Heart right ventricle (tissue), 16 donors: Measurements from ENCODE around the gene CCDC50. TPM values are rescaled to one million over a fixed set of nuclear protein-coding genes. Genes with fewer than 3 reads are reported as not detected.

Experiments used
- ATAC-seq, 8 donors: fragments of 200-7000 bp; cut with Tn5 transposase; one replicate each; pipeline ENCODE4 v1.9.1; 2020; ENCODE audit warnings: mild to moderate bottlenecking in 8 of 8, moderate library complexity in 8 of 8, moderate number of reproducible peaks in 1 of 8
- DNase-seq, 2 donors: peaks; one replicate each; pipeline ENCODE4 v3.0.0-alpha.2; 2020
- H3K27ac ChIP-seq, 10 donors: fragments of 200-600 bp; sonication (generic) in 2 of 10; one replicate each; pipeline versions ENCODE4 v1.5.0 to v1.8.0; 2020 to 2022; ENCODE audit warnings: mild to moderate bottlenecking in 3 of 10
- H3K27me3 ChIP-seq, 7 donors: fragments of 200-600 bp; one replicate each; pipeline ENCODE4 v1.8.0; 2021 to 2022; ENCODE audit warnings: mild to moderate bottlenecking in 2 of 7
- H3K36me3 ChIP-seq, 9 donors: fragments of 200-600 bp; sonication (generic) in 1 of 9; one replicate each; pipeline versions ENCODE4 v1.5.0 to v1.8.0; 2020 to 2022; ENCODE audit warnings: mild to moderate bottlenecking in 2 of 9
- H3K4me1 ChIP-seq, 9 donors: fragments of 200-600 bp; sonication (generic) in 1 of 9; one replicate each; pipeline versions ENCODE4 v1.5.0 to v1.8.0; 2020 to 2022; ENCODE audit warnings: mild to moderate bottlenecking in 4 of 9
- H3K4me3 ChIP-seq, 10 donors: fragments of 200-600 bp; sonication (generic) in 2 of 10; one replicate each; pipeline versions ENCODE4 v1.5.0 to v1.8.0; 2020 to 2022; ENCODE audit warnings: mild to moderate bottlenecking in 7 of 10, moderate library complexity in 2 of 10
- H3K9me3 ChIP-seq, 11 donors: fragments of 200-600 bp in 10 of 11; sonication (generic) in 2 of 11; one replicate each; pipeline versions ENCODE4 v1.5.0 to v1.8.0; 2013 to 2022; ENCODE audit warnings: mild to moderate bottlenecking in 2 of 11, control low read depth in 1 of 11, moderate library complexity in 1 of 11
- WGBS, 2 donors: extraction: QIAGEN DNeasy Blood & Tissue Kit; methylation state at CpG; one replicate each; pipeline ENCODE4 v1.1.7; 2013; ENCODE audit warnings: inconsistent platforms in 1 of 2; 5-methylcytosine and 5-hydroxymethylcytosine counted together
- intact Hi-C, 10 donors: fragments of 100-400 bp; cut with DNase I; formaldehyde crosslinking; loops; one replicate each; pipeline versions ENCODE4 v1.11.1 to v1.14.2; 2022
- polyA plus RNA-seq, 2 donors: library from polyadenylated mRNA; stranded (reverse); fragments of 200-250 nt; gene quantifications; one replicate each; pipeline ENCODE4 v1.2.3, GENCODE V29; 2013
- total RNA-seq, 10 donors: library from RNA; stranded (reverse); fragmentation: NEBNext Ultra II Directional in 3 of 10; extraction: Animal tissue kit (Norgen Biotek cat#: 25700) in 3 of 10; gene quantifications; one replicate each; pipeline versions ENCODE4 v1.2.1 to v1.2.4, GENCODE V29; 2021 to 2023
- TF ChIP-seq, protein P1 (sequence below), 9 donors: fragments of 200-600 bp; sonication (generic) in 2 of 9; IDR thresholded peaks; one replicate each; pipeline versions ENCODE4 v1.5.0 to v1.8.0; 2021 to 2022; ENCODE audit warnings: antibody characterized with exemption in 9 of 9, mild to moderate bottlenecking in 5 of 9, moderate library complexity in 1 of 9
- donor health status: Arrhythmogenic right ventricular cardiomyopathy.
- donor health status: ischemic (EF 13 %, LVEDD 7.1; RV severe dilation, severe dysfunction).
- donor health status: healthy with polysubstance abuse.
- donor health status: DM: no; HTN: yes; CAD: no.
- donor health status: DM: no; HTN: no; CAD: no.
- donor health status: ischemic (EF 25% LVEDD 6.9; RV normal size, moderate dysfunction).
- donor health status: ischemic (EF 25% LVEDD 5.7; RV mildly dilated, moderate dysfunction).
- donor health status: healthy.
- donor health status: DM: yes; HTN: yes; CAD: no.
- donor health status: Ischemic cardiomyopathy.
- donor health status: ischemic (EF 35%, LVEDD 5.7; RV mildly dilated, moderate dysfunction).
- donor health status: nonischemic (EF 11% LVEDD 7.7; RV severe dilation, severe dysfunction).
- donor health status: DM: yes; HTN: yes; CAD: no.
- donor health status: PGD.
- donor health status: ischemic (EF 29% LVEDD 5.4; RV normal size, mild dysfunction).
- donor health status: nonischemic (EF 23%, LVEDD 6.1; RV moderate dilation, normal function).

Gene CCDC50
- total and polyA plus RNA-seq, 12 donors: 14.3 to 58.8 (median 51.0) TPM

- no peaks in the 10 kb centered on the region for H3K9me3 ChIP-seq
- 95 to 97% methylated on average over 38 to 40 of the region's 40 CpGs for WGBS, 2 donors
- no peak for ATAC-seq
- no peak for DNase-seq
- no peaks in the 10 kb centered on the region for H3K36me3 ChIP-seq
- intact Hi-C loops: no loop called here
- no peak overlapping the region for H3K27ac ChIP-seq
- H3K4me3 ChIP-seq: no peak overlapping the region
- no peaks in the 10 kb centered on the region for H3K4me1 ChIP-seq
- H3K27me3 ChIP-seq: no peaks in the 10 kb centered on the region
- TF ChIP-seq, protein P1, sequence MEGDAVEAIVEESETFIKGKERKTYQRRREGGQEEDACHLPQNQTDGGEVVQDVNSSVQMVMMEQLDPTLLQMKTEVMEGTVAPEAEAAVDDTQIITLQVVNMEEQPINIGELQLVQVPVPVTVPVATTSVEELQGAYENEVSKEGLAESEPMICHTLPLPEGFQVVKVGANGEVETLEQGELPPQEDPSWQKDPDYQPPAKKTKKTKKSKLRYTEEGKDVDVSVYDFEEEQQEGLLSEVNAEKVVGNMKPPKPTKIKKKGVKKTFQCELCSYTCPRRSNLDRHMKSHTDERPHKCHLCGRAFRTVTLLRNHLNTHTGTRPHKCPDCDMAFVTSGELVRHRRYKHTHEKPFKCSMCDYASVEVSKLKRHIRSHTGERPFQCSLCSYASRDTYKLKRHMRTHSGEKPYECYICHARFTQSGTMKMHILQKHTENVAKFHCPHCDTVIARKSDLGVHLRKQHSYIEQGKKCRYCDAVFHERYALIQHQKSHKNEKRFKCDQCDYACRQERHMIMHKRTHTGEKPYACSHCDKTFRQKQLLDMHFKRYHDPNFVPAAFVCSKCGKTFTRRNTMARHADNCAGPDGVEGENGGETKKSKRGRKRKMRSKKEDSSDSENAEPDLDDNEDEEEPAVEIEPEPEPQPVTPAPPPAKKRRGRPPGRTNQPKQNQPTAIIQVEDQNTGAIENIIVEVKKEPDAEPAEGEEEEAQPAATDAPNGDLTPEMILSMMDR (IDR thresholded peaks at IDR 0.05): no peak
Observed at GRCh38 chr3:191316876-191317603, 12.2 kb upstream of the CCDC50 start.

DNA sequence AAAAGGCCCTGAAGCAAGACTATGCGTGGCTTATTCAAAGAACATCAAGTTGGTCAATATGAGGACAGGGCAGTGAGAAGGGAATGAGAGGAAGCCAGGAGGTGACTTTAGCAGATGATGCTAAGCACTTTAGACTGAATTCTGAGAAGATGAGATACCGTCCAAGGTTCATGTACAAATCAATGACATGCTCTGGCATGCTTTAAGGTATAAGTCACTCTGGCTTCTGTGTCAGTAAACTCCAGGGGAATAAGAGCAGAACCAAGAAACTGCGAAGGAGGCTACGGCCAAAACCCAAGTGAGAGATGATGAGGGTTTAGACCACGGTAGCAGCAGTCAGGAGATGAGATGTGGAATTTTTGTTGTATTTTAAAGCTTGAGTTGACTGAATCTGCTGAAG, 8.9 kb upstream of the CCDC50 start:
- 81 to 89% methylated on average over 5 of the region's 5 CpGs for WGBS, 2 donors

DNA sequence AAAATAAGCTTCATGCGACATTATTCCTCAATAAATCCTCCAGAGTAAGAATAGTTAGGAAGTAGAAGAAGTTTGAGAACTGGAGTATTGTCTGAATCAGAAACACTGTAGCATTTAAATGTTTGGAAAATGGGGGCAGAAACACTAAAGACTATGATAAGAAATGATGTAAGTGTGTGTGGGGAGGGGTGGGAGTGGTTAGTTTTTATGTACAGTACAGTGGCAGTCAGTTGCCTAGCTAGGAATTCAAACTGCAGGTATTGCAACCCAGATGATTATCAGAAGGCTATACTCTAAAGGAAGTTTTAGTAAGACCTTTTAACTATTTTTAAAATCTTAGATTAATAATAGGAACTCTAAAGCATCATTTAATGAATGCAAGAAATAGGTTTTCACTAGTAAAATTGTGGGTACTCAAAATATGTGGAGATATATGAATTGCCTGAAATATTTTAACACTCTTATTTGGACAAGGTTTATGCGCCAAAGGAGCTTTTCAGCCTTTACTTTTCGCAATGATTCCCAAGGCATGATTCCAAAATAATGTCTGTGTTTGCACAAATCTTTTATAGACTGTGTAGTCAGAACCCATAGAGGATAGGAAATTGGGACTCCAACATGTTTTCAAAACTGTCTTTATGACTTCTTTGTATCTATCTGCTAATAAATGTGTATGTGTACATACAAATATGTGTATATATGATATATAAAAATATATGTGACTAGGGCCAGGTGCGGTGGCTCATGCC, 8.0 kb upstream of the CCDC50 start:
- 95 to 96% methylated on average over 4 of the region's 4 CpGs for whole genome bisulfite sequencing, 2 donors
- intact Hi-C loops: no loop called here
- DNase-seq (no peak), ATAC-seq (no peak)
- Histone ChIP-seq H3K4me1 (no peaks in the 10 kb centered on the region), H3K36me3 (no peaks in the 10 kb centered on the region), H3K27me3 (no peaks in the 10 kb centered on the region), H3K4me3 (no peak overlapping the region), H3K9me3 (no peaks in the 10 kb centered on the region), H3K27ac (no peak overlapping the region)
- TF ChIP-seq, protein P1 (IDR thresholded peaks at IDR 0.05): no peak

More for the DNA sequence above, 8.9 kb upstream of the CCDC50 start:
- H3K27me3 ChIP-seq: no peaks in the 10 kb centered on the region
- no peaks in the 10 kb centered on the region for H3K9me3 ChIP-seq
- DNase-seq: no peak
- TF ChIP-seq, protein P1 (IDR thresholded peaks at IDR 0.05): no peak
- intact Hi-C loops: no loop called here
- ATAC-seq: no peak
- H3K4me3 ChIP-seq: no peak overlapping the region
- H3K36me3 ChIP-seq: no peaks in the 10 kb centered on the region
- no peaks in the 10 kb centered on the region for H3K4me1 ChIP-seq
- H3K27ac ChIP-seq: no peak overlapping the region

GRCh38 chr3:191324936-191325335, 4.3 kb upstream of the CCDC50 start:
- no peak overlapping the region for H3K27ac ChIP-seq
- no peaks in the 10 kb centered on the region for H3K9me3 ChIP-seq
- no peaks in the 10 kb centered on the region for H3K27me3 ChIP-seq
- DNase-seq: no peak
- intact Hi-C loops: loop anchor here in 1 of 10 donors (5.0 kb wide), 1 partner anchor 37 kb away; no protein-coding TSS in a partner anchor
- H3K4me3 ChIP-seq: no peak overlapping the region
- no peaks in the 10 kb centered on the region for H3K36me3 ChIP-seq
- ATAC-seq: no peak
- TF ChIP-seq, protein P1 (IDR thresholded peaks at IDR 0.05): no peak
- WGBS, 2 donors: 93 to 94% methylated on average over 2 of the region's 2 CpGs
- peaks cover 0 to 14% (median 7%) of the 10 kb centered on the region in 9 donors for H3K4me1 ChIP-seq
